ENCODE data around the gene TMEM132E.

Gene TMEM132E

DNA sequence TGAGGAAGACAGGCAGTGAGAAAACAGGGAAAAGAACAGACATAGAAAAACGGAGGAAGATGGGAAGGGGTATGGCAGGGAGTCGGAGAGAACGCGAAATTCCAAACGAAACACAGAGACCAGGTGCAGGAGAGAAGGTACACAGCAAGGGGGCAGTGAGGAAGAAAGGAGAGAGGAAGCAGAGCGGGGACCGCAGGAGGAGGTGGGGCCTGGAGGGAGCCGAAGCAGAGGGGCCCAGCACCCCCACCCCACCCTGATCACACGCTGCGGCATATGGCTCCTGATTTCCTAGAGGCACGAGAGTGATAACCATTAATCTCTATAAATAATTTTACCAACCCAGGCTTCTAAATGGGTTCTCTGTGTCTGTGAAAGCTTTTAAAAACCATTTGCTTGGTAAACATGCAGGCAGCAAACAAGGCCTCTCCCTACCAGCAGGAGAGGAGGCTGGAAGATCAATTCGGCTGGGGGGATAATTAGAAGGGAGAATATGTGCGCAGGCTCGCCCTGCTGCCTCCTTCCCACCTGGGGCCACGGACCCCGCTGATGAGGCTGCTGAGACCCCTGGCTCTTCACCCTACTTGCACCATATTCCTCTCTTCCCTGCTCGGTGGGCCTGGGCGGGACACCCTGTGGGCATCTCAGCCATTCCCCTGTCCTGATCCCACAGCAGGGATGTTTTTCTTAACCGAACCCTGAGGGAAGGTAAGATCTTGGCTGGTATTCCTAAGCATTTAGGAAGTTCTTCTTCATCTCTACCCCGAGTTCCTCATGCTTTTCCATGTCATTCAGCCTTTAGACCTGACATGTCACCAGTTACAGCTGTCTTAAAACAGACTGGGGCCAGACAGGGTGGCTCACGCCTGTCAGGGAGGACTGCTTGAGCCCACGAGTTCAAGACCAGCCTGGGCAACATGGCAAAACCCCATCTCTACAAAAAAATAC is 86.7 kb downstream of the TMEM132E start:
- DNase-seq: no peak

GRCh38 chr17:34667656-34668055 is 88.3 kb downstream of the TMEM132E start:
- DNase-seq: no peak

GRCh38 chr17:34668206-34668605 is 88.8 kb downstream of the TMEM132E start:
- no peak for DNase-seq

GRCh38 chr17:34669511-34669910 is 90.1 kb downstream of the TMEM132E start:
- DNase-seq: no peak

DNA sequence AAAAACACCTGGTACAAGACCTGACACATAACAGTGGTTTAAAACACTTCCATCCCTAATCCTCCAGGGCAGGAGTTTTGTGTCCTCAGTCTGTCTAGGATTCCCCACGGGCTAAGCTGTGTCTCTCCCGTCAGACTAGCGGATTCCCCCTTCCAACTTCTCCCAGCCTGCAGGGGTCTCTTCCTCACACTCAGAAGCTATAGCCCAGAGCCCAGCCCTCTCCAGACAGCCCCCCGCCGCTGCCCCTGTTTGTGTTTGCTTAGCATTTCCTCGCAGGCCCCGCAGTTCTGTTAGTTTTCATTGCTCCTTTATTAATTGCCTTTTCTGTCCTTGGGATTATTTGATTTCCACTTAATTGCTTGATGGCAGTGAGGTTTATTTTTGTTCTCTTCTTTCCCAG is 91.2 kb downstream of the TMEM132E start:
- DNase-seq: no peak

- DNase-seq: no peak
Measured at GRCh38 chr17:34671191-34671590, 91.8 kb downstream of the TMEM132E start.

GRCh38 chr17:34672176-34672785 is 92.9 kb downstream of the TMEM132E start:
- DNase-seq: no peak

DNA sequence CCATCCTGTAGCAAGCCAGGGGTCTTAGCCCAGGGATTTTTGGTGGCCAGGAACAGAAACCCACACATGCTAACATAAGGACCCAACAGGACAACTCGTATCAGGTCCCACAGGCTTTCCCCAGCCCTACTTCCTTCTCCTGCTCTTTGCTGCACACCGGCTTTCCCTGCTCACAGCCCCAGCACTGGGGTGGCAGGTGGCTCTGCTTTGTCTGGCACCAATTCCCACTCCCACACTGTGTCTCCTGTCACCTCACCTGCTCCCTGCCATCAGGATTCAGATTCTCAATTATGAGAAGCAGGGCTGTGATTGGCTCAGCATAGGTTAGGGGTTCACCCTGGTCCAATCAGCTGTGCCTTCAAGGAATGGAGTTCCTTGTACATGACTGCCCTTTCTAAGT is 94.1 kb downstream of the TMEM132E start:
- DNase-seq: no peak

- no peak for DNase-seq
Measured at GRCh38 chr17:34673995-34674890, 94.9 kb downstream of the TMEM132E start.

DNA sequence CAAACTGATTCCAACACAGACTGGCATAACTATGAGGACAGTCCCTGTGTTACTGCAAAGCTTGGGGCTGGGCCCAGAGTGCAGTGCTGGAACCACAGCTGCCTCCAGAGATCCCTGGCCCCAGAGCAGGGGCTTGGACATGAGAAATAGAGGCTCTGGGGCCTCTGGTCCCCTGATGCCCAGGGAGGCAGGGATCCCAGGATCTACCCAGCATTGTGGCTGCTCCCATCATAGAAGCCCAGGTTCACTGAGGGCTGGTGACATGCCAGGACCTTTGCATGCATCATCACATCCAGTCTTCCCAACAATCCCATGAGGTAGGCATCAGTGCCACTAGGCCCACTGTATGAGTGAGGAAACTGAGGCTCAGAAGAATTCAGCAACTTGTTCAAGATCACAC is 95.8 kb downstream of the TMEM132E start:
- no peak for DNase-seq

DNA sequence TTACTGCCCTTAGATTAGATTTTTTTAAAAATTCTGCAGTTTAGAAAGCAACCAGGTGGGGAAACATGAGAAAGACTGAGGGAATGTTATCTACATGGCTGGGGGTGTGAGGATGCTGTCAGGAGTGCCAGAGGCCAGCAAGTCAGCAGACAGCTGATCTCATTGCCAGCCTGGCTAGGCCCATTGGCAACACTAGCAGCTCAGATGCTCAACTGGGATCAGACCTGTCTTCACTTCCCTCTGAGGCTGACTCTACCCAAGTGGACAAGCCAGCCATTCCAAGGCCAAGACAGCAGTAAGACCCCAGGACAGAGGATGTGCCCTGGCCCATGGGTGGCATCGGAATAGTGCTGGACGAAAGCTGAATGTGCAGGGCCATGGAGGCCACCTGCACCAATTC is 96.2 kb downstream of the TMEM132E start:
- DNase-seq: no peak

- no peak for DNase-seq
Measured at GRCh38 chr17:34680151-34680550, 100.8 kb downstream of the TMEM132E start.

- no peak for DNase-seq
Measured at GRCh38 chr17:34682305-34682704, 102.9 kb downstream of the TMEM132E start.

DNA sequence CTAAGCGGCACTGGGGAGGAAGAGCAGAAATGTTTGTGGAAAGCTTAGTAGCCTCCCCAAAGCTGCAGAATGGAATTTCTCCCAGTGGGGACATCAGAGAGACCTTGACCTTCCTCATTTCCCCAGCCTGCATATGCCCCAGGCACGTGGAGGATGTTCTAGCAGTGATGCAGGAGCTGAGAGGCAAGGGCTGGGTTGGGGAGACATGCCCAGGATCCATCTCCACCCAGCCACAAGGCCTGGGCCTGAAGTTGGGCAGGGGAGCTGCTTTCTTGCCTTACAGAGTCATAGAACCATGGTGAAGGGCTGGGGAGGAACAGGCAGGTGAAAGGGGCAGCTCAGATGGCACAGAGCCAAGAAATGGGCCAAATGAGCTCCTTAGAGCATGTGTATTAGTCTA is 104.0 kb downstream of the TMEM132E start:
- DNase-seq: no peak

Data from CD4-positive, alpha-beta T cell treated with Interleukin-4 for 1 hour (primary cell).